Measurements from ENCODE around the gene PC. TPM values are rescaled to one million over a fixed set of nuclear protein-coding genes. Genes with fewer than 3 reads are reported as not detected.

PC gene
- total RNA-seq, 1 donor from 2014 or later: 47.4 TPM

GRCh38 chr11:66877588-66878385, 80.4 kb downstream of the PC start:
- Mint-ChIP-seq H3K9me3 (ENCODE audit: unreplicated experiment) (peaks cover 3% of the 10 kb centered on the region), H3K27ac (ENCODE audit: unreplicated experiment) (no peak overlapping the region), H3K27me3 (ENCODE audit: unreplicated experiment) (peaks cover 9% of the 10 kb centered on the region), H3K36me3 (ENCODE audit: unreplicated experiment) (no peaks in the 10 kb centered on the region), H3K4me1 (ENCODE audit: low read depth, unreplicated experiment) (peaks cover 36% of the 10 kb centered on the region), H3K4me3 (ENCODE audit: unreplicated experiment) (no peak overlapping the region)
- DNase-seq: no peak
- TF ChIP-seq CTCF (IDR thresholded peaks at IDR 0.05; ENCODE audit: partially characterized antibody, unreplicated experiment): no peak

DNA sequence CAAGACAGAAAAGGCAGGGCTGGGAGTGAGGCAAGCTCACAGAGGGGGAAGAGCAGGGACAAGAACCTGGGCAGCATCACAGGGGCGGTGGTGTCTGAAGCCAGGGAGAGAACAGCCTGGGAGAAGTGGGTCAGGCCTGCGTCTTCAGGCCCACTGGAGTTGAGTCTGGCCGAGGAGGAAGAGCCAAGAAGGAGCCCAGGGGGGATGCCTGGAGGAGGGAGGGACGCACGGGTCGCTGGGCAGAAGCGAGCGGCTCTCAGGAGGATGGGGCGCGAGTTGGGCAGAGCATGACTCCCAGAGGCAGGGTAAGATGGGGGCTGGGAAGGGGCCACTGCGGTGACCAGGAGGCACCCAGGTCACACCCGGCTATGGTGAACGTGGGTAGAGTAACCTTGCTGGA, 82.8 kb downstream of the PC start:
- H3K36me3 Mint-ChIP-seq (ENCODE audit: unreplicated experiment): no peaks in the 10 kb centered on the region
- H3K27ac Mint-ChIP-seq (ENCODE audit: unreplicated experiment): no peak overlapping the region
- peaks cover 9% of the 10 kb centered on the region for H3K27me3 Mint-ChIP-seq (ENCODE audit: unreplicated experiment)
- no peak for DNase-seq
- TF ChIP-seq CTCF (IDR thresholded peaks at IDR 0.05; ENCODE audit: partially characterized antibody, unreplicated experiment): no peak
- H3K4me1 Mint-ChIP-seq (ENCODE audit: low read depth, unreplicated experiment): peaks cover 16% of the 10 kb centered on the region
- no peak overlapping the region for H3K4me3 Mint-ChIP-seq (ENCODE audit: unreplicated experiment)
- peaks cover 3% of the 10 kb centered on the region for H3K9me3 Mint-ChIP-seq (ENCODE audit: unreplicated experiment)

DNA sequence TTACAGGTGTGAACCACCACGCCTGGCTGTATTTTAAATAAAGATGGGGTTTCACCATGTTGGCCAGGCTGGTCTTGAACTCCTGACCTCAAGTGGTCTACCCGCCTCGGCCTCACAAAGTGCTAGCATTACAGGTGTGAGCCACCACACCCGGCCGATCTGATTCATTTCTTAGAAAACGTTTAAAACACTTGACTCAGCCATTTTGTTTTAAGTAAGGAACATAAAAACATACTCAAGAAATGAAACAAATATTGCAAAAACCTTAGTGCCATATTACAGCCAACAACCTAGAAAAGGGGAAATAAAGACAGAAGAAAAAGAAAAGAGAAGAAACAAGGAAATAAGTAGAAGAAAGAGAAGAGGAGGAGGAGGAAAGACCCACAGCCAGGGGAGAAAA, 84.0 kb downstream of the PC start:
- TF ChIP-seq CTCF (IDR thresholded peaks at IDR 0.05; ENCODE audit: partially characterized antibody, unreplicated experiment): no peak
- Mint-ChIP-seq H3K4me3 (ENCODE audit: unreplicated experiment) (no peak overlapping the region), H3K4me1 (ENCODE audit: low read depth, unreplicated experiment) (peaks cover 7% of the 10 kb centered on the region), H3K36me3 (ENCODE audit: unreplicated experiment) (no peaks in the 10 kb centered on the region), H3K27ac (ENCODE audit: unreplicated experiment) (no peak overlapping the region), H3K9me3 (ENCODE audit: unreplicated experiment) (peaks cover 5% of the 10 kb centered on the region), H3K27me3 (ENCODE audit: unreplicated experiment) (peaks cover 7% of the 10 kb centered on the region)
- no peak for DNase-seq

- Mint-ChIP-seq H3K27ac (ENCODE audit: unreplicated experiment) (no peak overlapping the region), H3K36me3 (ENCODE audit: unreplicated experiment) (peaks cover 3% of the 10 kb centered on the region), H3K27me3 (ENCODE audit: unreplicated experiment) (peaks cover 5% of the 10 kb centered on the region), H3K4me3 (ENCODE audit: unreplicated experiment) (no peak overlapping the region), H3K4me1 (ENCODE audit: low read depth, unreplicated experiment) (peaks cover 10% of the 10 kb centered on the region), H3K9me3 (ENCODE audit: unreplicated experiment) (peaks cover 6% of the 10 kb centered on the region)
- no peak for TF ChIP-seq CTCF (IDR thresholded peaks at IDR 0.05; ENCODE audit: partially characterized antibody, unreplicated experiment)
- no peak for DNase-seq
Observed at GRCh38 chr11:66871521-66871901, 86.7 kb downstream of the PC start.

All from glutamatergic neuron (in vitro differentiated cells).